BE2C (cell line): ENCODE data around the gene FOXO3.

Source experiments
- DNase-seq: peaks from one replicate; pipeline ENCODE4 v3.0.0-alpha.2; 2020
- H3K27me3 ChIP-seq: fragments of 250-450 bp; sonication (Bioruptor Pico); 2 replicates; pipeline ENCODE4 v1.5.1; 2020; ENCODE audit warnings: mild to moderate bottlenecking
- H3K36me3 ChIP-seq: fragments of 250-450 bp; sonication (Bioruptor Pico); 2 replicates; pipeline ENCODE4 v1.5.1; 2020; ENCODE audit warnings: mild to moderate bottlenecking
- H3K4me1 ChIP-seq: fragments of 250-450 bp; sonication (Bioruptor Pico); 2 replicates; pipeline ENCODE4 v1.5.1; 2020
- H3K4me3 ChIP-seq: 2 replicates; pipeline ENCODE4 v1.5.1; 2011; ENCODE audit warnings: low read depth, low read length
- H3K9me3 ChIP-seq: fragments of 250-450 bp; sonication (Bioruptor Pico); 2 replicates; pipeline ENCODE4 v1.5.1; 2020
- CTCF ChIP-seq: IDR thresholded peaks from 2 replicates; pipeline ENCODE4 v1.5.1; 2012; ENCODE audit warnings: mild to moderate bottlenecking, low read depth, low read length

The FOXO3 gene

GRCh38 chr6:108543175-108543940, 17.4 kb upstream of the FOXO3 start:
- no peak for DNase-seq
- Histone ChIP-seq H3K9me3 (no peaks in the 10 kb centered on the region; the same call in 1 of the 2 replicates), H3K27me3 (no peaks in the 10 kb centered on the region), H3K4me3 (no peak overlapping the region), H3K36me3 (no peaks in the 10 kb centered on the region), H3K4me1 (peaks cover 3% of the 10 kb centered on the region; the same call in 1 of the 2 replicates)
- no peak for TF ChIP-seq CTCF

- Histone ChIP-seq H3K36me3 (no peaks in the 10 kb centered on the region), H3K4me3 (no peak overlapping the region), H3K27me3 (no peaks in the 10 kb centered on the region), H3K9me3 (no peaks in the 10 kb centered on the region; the same call in 1 of the 2 replicates), H3K4me1 (peaks cover 3% of the 10 kb centered on the region; the same call in 1 of the 2 replicates)
- no peak for TF ChIP-seq CTCF
- no peak for DNase-seq
Measured at GRCh38 chr6:108544606-108545005, 16.1 kb upstream of the FOXO3 start.

GRCh38 chr6:108546079-108547049, 14.4 kb upstream of the FOXO3 start:
- DNase-seq = no peak
- Histone ChIP-seq H3K4me1 (peaks cover 3% of the 10 kb centered on the region; the same call in 1 of the 2 replicates), H3K36me3 (no peaks in the 10 kb centered on the region), H3K27me3 (no peaks in the 10 kb centered on the region), H3K4me3 (no peak overlapping the region), H3K9me3 (no peaks in the 10 kb centered on the region; the same call in 1 of the 2 replicates)
- TF ChIP-seq CTCF = no peak

- Histone ChIP-seq H3K9me3 (no peaks in the 10 kb centered on the region; the same call in 1 of the 2 replicates), H3K36me3 (no peaks in the 10 kb centered on the region), H3K4me1 (no peaks in the 10 kb centered on the region), H3K4me3 (no peak overlapping the region), H3K27me3 (no peaks in the 10 kb centered on the region)
- DNase-seq = no peak
- TF ChIP-seq CTCF = no peak
Measured at GRCh38 chr6:108549241-108549640, 11.5 kb upstream of the FOXO3 start.

- H3K4me1 ChIP-seq = no peaks in the 10 kb centered on the region
- H3K9me3 ChIP-seq = no peaks in the 10 kb centered on the region; the same call in 1 of the 2 replicates
- TF ChIP-seq CTCF = no peak
- DNase-seq = no peak
- no peak overlapping the region for H3K4me3 ChIP-seq
- H3K36me3 ChIP-seq = no peaks in the 10 kb centered on the region
- H3K27me3 ChIP-seq = no peaks in the 10 kb centered on the region
Measured at GRCh38 chr6:108549741-108550140, 11.0 kb upstream of the FOXO3 start.
